ENCODE measurements around the gene KPNA1. TPM values are rescaled to one million over a fixed set of nuclear protein-coding genes. Genes with fewer than 3 reads are reported as not detected.

KPNA1 gene
- total RNA-seq, 4 donors from 2014 or later, result 25.0 to 49.5 (median 37.0) TPM

- H3K4me1 ChIP-seq, result no peaks in the 10 kb centered on the region
- H3K36me3 ChIP-seq, result no peaks in the 10 kb centered on the region
- no peak for TF ChIP-seq POLR2A (IDR thresholded peaks at IDR 0.05)
- no peak for TF ChIP-seq POLR2AphosphoS5 (IDR thresholded peaks at IDR 0.05)
- TF ChIP-seq EP300 (IDR thresholded peaks at IDR 0.05), result no peak
- TF ChIP-seq CTCF (IDR thresholded peaks at IDR 0.05), result no peak
- H3K9me3 ChIP-seq, result no peaks in the 10 kb centered on the region
- H3K27ac ChIP-seq, result no peak overlapping the region
- WGBS, result 85% methylated on average over 5 of the region's 5 CpGs
- no peak for DNase-seq (ENCODE audit: low spot score in 2 of 2)
- H3K27me3 ChIP-seq, result no peaks in the 10 kb centered on the region
- no peak overlapping the region for H3K4me3 ChIP-seq
Measured at GRCh38 chr3:122484985-122485384, 29.8 kb downstream of the KPNA1 start.

- Histone ChIP-seq H3K4me1 (no peaks in the 10 kb centered on the region), H3K4me3 (no peak overlapping the region), H3K9me3 (no peaks in the 10 kb centered on the region), H3K36me3 (no peaks in the 10 kb centered on the region), H3K27me3 (no peaks in the 10 kb centered on the region), H3K27ac (no peak overlapping the region)
- DNase-seq (ENCODE audit: low spot score in 2 of 2), result no peak
- 96% methylated on average over 3 of the region's 3 CpGs for WGBS
- no peak for TF ChIP-seq POLR2AphosphoS5 (IDR thresholded peaks at IDR 0.05)
- no peak for TF ChIP-seq POLR2A (IDR thresholded peaks at IDR 0.05)
- no peak for TF ChIP-seq EP300 (IDR thresholded peaks at IDR 0.05)
- no peak for TF ChIP-seq CTCF (IDR thresholded peaks at IDR 0.05)
Measured at GRCh38 chr3:122481390-122481789, 33.3 kb downstream of the KPNA1 start.

- Histone ChIP-seq H3K4me3 (no peak overlapping the region), H3K36me3 (no peaks in the 10 kb centered on the region), H3K4me1 (no peaks in the 10 kb centered on the region), H3K27ac (no peak overlapping the region), H3K27me3 (no peaks in the 10 kb centered on the region), H3K9me3 (no peaks in the 10 kb centered on the region)
- no peak for DNase-seq (ENCODE audit: low spot score in 2 of 2)
- TF ChIP-seq POLR2AphosphoS5 (IDR thresholded peaks at IDR 0.05), result no peak
- WGBS, result 73% methylated on average over 2 of the region's 2 CpGs
Measured at GRCh38 chr3:122476532-122476931, 38.2 kb downstream of the KPNA1 start.

GRCh38 chr3:122475316-122475715 lies 39.4 kb downstream of the KPNA1 start:
- no peak for DNase-seq (ENCODE audit: low spot score in 2 of 2)
- H3K36me3 ChIP-seq, result no peaks in the 10 kb centered on the region
- no peaks in the 10 kb centered on the region for H3K4me1 ChIP-seq
- no peak overlapping the region for H3K27ac ChIP-seq
- H3K4me3 ChIP-seq, result no peak overlapping the region
- no peaks in the 10 kb centered on the region for H3K27me3 ChIP-seq
- 94% methylated on average over 2 of the region's 2 CpGs for WGBS
- no peaks in the 10 kb centered on the region for H3K9me3 ChIP-seq
- no peak for TF ChIP-seq POLR2A (IDR thresholded peaks at IDR 0.05)
- no peak for TF ChIP-seq EP300 (IDR thresholded peaks at IDR 0.05)
- TF ChIP-seq CTCF (IDR thresholded peaks at IDR 0.05), result no peak
- no peak for TF ChIP-seq POLR2AphosphoS5 (IDR thresholded peaks at IDR 0.05)

- no peaks in the 10 kb centered on the region for H3K9me3 ChIP-seq
- 71% methylated on average over 1 of the region's 1 CpG for WGBS
- no peak overlapping the region for H3K27ac ChIP-seq
- H3K4me1 ChIP-seq, result peaks cover 3% of the 10 kb centered on the region
- H3K36me3 ChIP-seq, result peaks cover 8% of the 10 kb centered on the region
- no peak overlapping the region for H3K4me3 ChIP-seq
- TF ChIP-seq POLR2A (IDR thresholded peaks at IDR 0.05) (no peak), CTCF (IDR thresholded peaks at IDR 0.05) (no peak), POLR2AphosphoS5 (IDR thresholded peaks at IDR 0.05) (no peak), EP300 (IDR thresholded peaks at IDR 0.05) (no peak)
- no peak for DNase-seq (ENCODE audit: low spot score in 2 of 2)
- no peaks in the 10 kb centered on the region for H3K27me3 ChIP-seq
Measured at GRCh38 chr3:122469659-122470058, 45.1 kb downstream of the KPNA1 start.

GRCh38 chr3:122468896-122469533 lies 45.7 kb downstream of the KPNA1 start:
- Histone ChIP-seq H3K4me3 (no peak overlapping the region), H3K27me3 (no peaks in the 10 kb centered on the region), H3K27ac (no peak overlapping the region), H3K4me1 (peaks cover 3% of the 10 kb centered on the region), H3K9me3 (no peaks in the 10 kb centered on the region), H3K36me3 (peaks cover 8% of the 10 kb centered on the region)
- 86% methylated on average over 3 of the region's 3 CpGs for WGBS
- DNase-seq (ENCODE audit: low spot score in 2 of 2), result no peak
- TF ChIP-seq POLR2A (IDR thresholded peaks at IDR 0.05), result no peak
- no peak for TF ChIP-seq POLR2AphosphoS5 (IDR thresholded peaks at IDR 0.05)
- no peak for TF ChIP-seq CTCF (IDR thresholded peaks at IDR 0.05)
- TF ChIP-seq EP300 (IDR thresholded peaks at IDR 0.05), result no peak
